ENCODE measurements around the gene ANKRD10.

ANKRD10 gene

GRCh38 chr13:110879482-110879881 is 35.4 kb downstream of the ANKRD10 start:
- H3K27me3 ChIP-seq = no peaks in the 10 kb centered on the region
- H3K9me3 ChIP-seq = no peaks in the 10 kb centered on the region
- TF ChIP-seq, protein P1, sequence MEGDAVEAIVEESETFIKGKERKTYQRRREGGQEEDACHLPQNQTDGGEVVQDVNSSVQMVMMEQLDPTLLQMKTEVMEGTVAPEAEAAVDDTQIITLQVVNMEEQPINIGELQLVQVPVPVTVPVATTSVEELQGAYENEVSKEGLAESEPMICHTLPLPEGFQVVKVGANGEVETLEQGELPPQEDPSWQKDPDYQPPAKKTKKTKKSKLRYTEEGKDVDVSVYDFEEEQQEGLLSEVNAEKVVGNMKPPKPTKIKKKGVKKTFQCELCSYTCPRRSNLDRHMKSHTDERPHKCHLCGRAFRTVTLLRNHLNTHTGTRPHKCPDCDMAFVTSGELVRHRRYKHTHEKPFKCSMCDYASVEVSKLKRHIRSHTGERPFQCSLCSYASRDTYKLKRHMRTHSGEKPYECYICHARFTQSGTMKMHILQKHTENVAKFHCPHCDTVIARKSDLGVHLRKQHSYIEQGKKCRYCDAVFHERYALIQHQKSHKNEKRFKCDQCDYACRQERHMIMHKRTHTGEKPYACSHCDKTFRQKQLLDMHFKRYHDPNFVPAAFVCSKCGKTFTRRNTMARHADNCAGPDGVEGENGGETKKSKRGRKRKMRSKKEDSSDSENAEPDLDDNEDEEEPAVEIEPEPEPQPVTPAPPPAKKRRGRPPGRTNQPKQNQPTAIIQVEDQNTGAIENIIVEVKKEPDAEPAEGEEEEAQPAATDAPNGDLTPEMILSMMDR (IDR thresholded peaks at IDR 0.05; ENCODE audit: low read depth, low read length) = no peak
- H3K4me3 ChIP-seq (ENCODE audit: low read depth, low read length) = no peak overlapping the region
- no peaks in the 10 kb centered on the region for H3K4me1 ChIP-seq
- H3K36me3 ChIP-seq = no peaks in the 10 kb centered on the region
- no peak for DNase-seq

DNA sequence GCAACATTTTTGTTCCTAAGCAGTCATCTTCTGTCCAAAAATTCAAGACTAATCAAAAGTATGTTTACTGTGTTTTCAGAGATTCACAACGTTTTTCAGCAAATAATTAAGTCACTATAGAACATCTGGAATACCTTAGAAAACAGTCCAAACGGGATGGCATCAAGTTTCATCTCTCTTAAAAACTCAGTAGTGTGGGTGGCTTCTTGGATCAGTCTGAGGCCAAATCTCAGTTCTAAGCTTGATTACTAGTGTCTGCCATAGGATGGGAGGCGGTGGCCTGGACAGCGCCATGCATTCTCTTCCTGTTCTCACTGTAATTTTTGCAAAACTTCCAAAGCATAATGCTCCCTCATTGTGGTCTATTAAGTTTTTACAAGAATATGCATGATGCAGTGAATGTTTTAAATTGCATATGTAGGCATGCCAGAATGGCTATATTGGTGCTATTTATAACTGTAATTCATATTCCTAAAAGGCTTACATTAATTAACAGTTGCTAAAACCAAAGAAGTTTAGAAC is 37.1 kb downstream of the ANKRD10 start:
- H3K27me3 ChIP-seq = no peaks in the 10 kb centered on the region; the same call in 1 of the 2 replicates
- H3K4me3 ChIP-seq (ENCODE audit: low read depth, low read length) = no peak overlapping the region
- no peaks in the 10 kb centered on the region for H3K4me1 ChIP-seq
- H3K36me3 ChIP-seq = no peaks in the 10 kb centered on the region
- TF ChIP-seq, protein P1 (IDR thresholded peaks at IDR 0.05; ENCODE audit: low read depth, low read length) = no peak
- no peaks in the 10 kb centered on the region; the same call in 1 of the 2 replicates for H3K9me3 ChIP-seq
- no peak for DNase-seq

GRCh38 chr13:110876609-110877008 is 38.3 kb downstream of the ANKRD10 start:
- TF ChIP-seq, protein P1 (IDR thresholded peaks at IDR 0.05; ENCODE audit: low read depth, low read length) = no peak
- no peak for DNase-seq
- H3K4me3 ChIP-seq (ENCODE audit: low read depth, low read length) = no peak overlapping the region
- H3K36me3 ChIP-seq = no peaks in the 10 kb centered on the region
- H3K27me3 ChIP-seq = no peaks in the 10 kb centered on the region; the same call in 1 of the 2 replicates
- H3K9me3 ChIP-seq = no peaks in the 10 kb centered on the region; the same call in 1 of the 2 replicates
- no peaks in the 10 kb centered on the region for H3K4me1 ChIP-seq

DNA sequence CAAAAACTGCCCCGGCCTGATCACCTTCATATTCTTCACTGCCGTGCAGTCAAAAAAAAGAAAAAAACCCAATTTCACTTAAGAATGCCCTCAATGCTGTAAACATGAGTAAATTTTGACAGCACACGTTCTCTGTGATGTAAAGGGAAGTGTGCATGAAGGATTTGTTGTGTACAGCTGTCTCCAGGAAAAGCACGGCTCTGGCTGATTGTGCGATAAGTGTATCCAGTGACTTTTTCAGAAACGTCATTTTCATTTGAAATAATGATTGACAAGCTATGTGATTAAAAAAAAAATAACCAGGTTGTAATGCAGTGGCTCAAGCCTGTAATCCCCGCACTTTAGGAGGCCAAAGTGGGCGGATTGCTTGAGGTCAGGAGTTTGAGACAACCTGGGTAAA is 39.6 kb downstream of the ANKRD10 start:
- Histone ChIP-seq H3K9me3 (no peaks in the 10 kb centered on the region; the same call in 1 of the 2 replicates), H3K36me3 (no peaks in the 10 kb centered on the region), H3K4me3 (ENCODE audit: low read depth, low read length) (peak overlapping the region; percentile 54), H3K27me3 (peaks cover under 1% of the 10 kb centered on the region), H3K4me1 (no peaks in the 10 kb centered on the region)
- TF ChIP-seq, protein P1 (IDR thresholded peaks at IDR 0.05; ENCODE audit: low read depth, low read length) = no peak
- no peak for DNase-seq

GRCh38 chr13:110874508-110874960 is 40.3 kb downstream of the ANKRD10 start:
- H3K4me3 ChIP-seq (ENCODE audit: low read depth, low read length) = peak overlapping the region; percentile 54
- no peaks in the 10 kb centered on the region; the same call in 1 of the 2 replicates for H3K9me3 ChIP-seq
- DNase-seq = peak; percentile 89
- TF ChIP-seq, protein P1 (IDR thresholded peaks at IDR 0.05; ENCODE audit: low read depth, low read length) = no peak
- no peaks in the 10 kb centered on the region for H3K36me3 ChIP-seq
- H3K4me1 ChIP-seq = no peaks in the 10 kb centered on the region
- peaks cover 4% of the 10 kb centered on the region for H3K27me3 ChIP-seq

DNA sequence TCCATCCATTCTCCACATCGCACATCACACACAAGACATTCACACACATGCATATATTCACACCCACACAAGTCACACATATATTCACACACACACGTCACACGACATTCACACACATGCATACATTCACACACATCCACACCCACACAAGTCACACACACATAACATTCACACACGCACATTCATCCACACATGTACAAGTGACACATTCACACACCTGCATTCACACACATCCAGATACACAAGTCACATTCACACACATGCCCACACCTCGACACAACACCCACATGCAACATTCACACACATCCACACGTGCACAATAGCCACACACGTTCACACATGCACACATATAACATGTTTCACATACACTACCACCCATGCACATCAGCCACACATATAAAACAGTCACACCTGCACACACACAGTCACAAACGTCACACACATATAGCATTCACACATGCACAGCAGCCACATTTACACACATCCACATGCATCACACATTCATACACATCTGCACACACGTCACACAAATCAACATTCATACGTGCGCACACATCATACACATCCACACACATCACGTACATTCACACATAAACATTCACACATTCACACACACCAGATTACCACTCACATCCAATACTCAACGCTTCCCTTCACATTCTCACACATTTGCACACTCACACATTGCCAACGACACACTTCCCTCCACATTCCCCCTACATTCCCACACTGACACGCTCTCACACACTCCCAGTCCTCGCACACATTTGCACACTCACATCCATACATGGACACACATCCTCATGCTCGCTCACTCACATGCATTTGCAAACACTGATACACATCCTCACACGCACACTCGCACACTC is 41.0 kb downstream of the ANKRD10 start:
- H3K4me1 ChIP-seq = no peaks in the 10 kb centered on the region
- peak overlapping the region; percentile 54 for H3K4me3 ChIP-seq (ENCODE audit: low read depth, low read length)
- DNase-seq = no peak
- H3K9me3 ChIP-seq = no peaks in the 10 kb centered on the region; the same call in 1 of the 2 replicates
- TF ChIP-seq, protein P1 (IDR thresholded peaks at IDR 0.05; ENCODE audit: low read depth, low read length) = no peak
- peaks cover 4% of the 10 kb centered on the region for H3K27me3 ChIP-seq
- no peaks in the 10 kb centered on the region for H3K36me3 ChIP-seq
